Measurements from ENCODE around the gene SLC25A18.
"Not testable (repeated sequence)": the region's sequence is repeated elsewhere in the genome, so short reads cannot be mapped to it uniquely, and the experiment has no call there.

Gene SLC25A18

GRCh38 chr22:17562906-17563870 lies at the start of gene SLC25A18:
Gene SLC25A18 (plus strand): TSS chr22:17563498. CDS start chr22:17579945, 16,447 bp downstream.
- DNase-seq (ENCODE audit: low read depth in 2 of 3, low spot score in 1 of 3): no peak

GRCh38 chr22:17513612-17514011 lies 49.7 kb upstream of the SLC25A18 start:
- no peak for DNase-seq (ENCODE audit: low read depth in 2 of 3, low spot score in 1 of 3)

- no peak for DNase-seq (ENCODE audit: low read depth in 2 of 3, low spot score in 1 of 3)
Observed at GRCh38 chr22:17514084-17514483, 49.2 kb upstream of the SLC25A18 start.

GRCh38 chr22:17518406-17518805 lies 44.9 kb upstream of the SLC25A18 start:
- no peak for DNase-seq (ENCODE audit: low read depth in 2 of 3, low spot score in 1 of 3)

GRCh38 chr22:17521971-17522370 lies 41.3 kb upstream of the SLC25A18 start:
- not testable (repeated sequence) for DNase-seq (ENCODE audit: low read depth in 2 of 3, low spot score in 1 of 3)

- no peak for DNase-seq (ENCODE audit: low read depth in 2 of 3, low spot score in 1 of 3)
Observed at GRCh38 chr22:17523925-17524324, 39.4 kb upstream of the SLC25A18 start.

GRCh38 chr22:17536269-17536668 lies 27.0 kb upstream of the SLC25A18 start:
- DNase-seq (ENCODE audit: low read depth in 2 of 3, low spot score in 1 of 3): no peak

GRCh38 chr22:17537155-17537554 lies 26.1 kb upstream of the SLC25A18 start:
- DNase-seq (ENCODE audit: low read depth in 2 of 3, low spot score in 1 of 3): no peak

GRCh38 chr22:17540481-17540880 lies 22.8 kb upstream of the SLC25A18 start:
- DNase-seq (ENCODE audit: low read depth in 2 of 3, low spot score in 1 of 3): no peak

GRCh38 chr22:17541476-17541875 lies 21.8 kb upstream of the SLC25A18 start:
- no peak for DNase-seq (ENCODE audit: low read depth in 2 of 3, low spot score in 1 of 3)

GRCh38 chr22:17542452-17542851 lies 20.8 kb upstream of the SLC25A18 start:
- no peak for DNase-seq (ENCODE audit: low read depth in 2 of 3, low spot score in 1 of 3)

GRCh38 chr22:17548010-17548755 lies 15.1 kb upstream of the SLC25A18 start:
- DNase-seq (ENCODE audit: low read depth in 2 of 3, low spot score in 1 of 3): no peak

- no peak for DNase-seq (ENCODE audit: low read depth in 2 of 3, low spot score in 1 of 3)
Observed at GRCh38 chr22:17548756-17549035, 14.6 kb upstream of the SLC25A18 start.

- no peak for DNase-seq (ENCODE audit: low read depth in 2 of 3, low spot score in 1 of 3)
Observed at GRCh38 chr22:17549183-17549582, 14.1 kb upstream of the SLC25A18 start.

GRCh38 chr22:17549655-17550054 lies 13.6 kb upstream of the SLC25A18 start:
- no peak for DNase-seq (ENCODE audit: low read depth in 2 of 3, low spot score in 1 of 3)

- DNase-seq (ENCODE audit: low read depth in 2 of 3, low spot score in 1 of 3): no peak
Observed at GRCh38 chr22:17552737-17553136, 10.6 kb upstream of the SLC25A18 start.

- no peak for DNase-seq (ENCODE audit: low read depth in 2 of 3, low spot score in 1 of 3)
Observed at GRCh38 chr22:17554814-17555213, 8.5 kb upstream of the SLC25A18 start.

- DNase-seq (ENCODE audit: low read depth in 2 of 3, low spot score in 1 of 3): no peak
Observed at GRCh38 chr22:17559188-17559587, 4.1 kb upstream of the SLC25A18 start.

GRCh38 chr22:17563936-17564391 lies 666 bp downstream of the SLC25A18 start:
- DNase-seq (ENCODE audit: low read depth in 2 of 3, low spot score in 1 of 3): no peak

- not testable (repeated sequence) for DNase-seq (ENCODE audit: low read depth in 2 of 3, low spot score in 1 of 3)
Observed at GRCh38 chr22:17566016-17566687, 2.9 kb downstream of the SLC25A18 start.

GRCh38 chr22:17566776-17567175 lies 3.5 kb downstream of the SLC25A18 start:
- DNase-seq (ENCODE audit: low read depth in 2 of 3, low spot score in 1 of 3): no peak

All from stimulated activated CD4-positive, alpha-beta T cell treated with anti-CD3 and anti-CD28 coated beads, Interleukin-12 subunit alpha, Interleukin-12 subunit beta, amount 100 ng/mL, for 48 hours (primary cell).